DND-41 (cell line): Measurements from ENCODE around the gene KRT6C.

Experiments used
- ATAC-seq: fragments of 200-7000 bp; cut with Tn5 transposase; 3 replicates; pipeline ENCODE4 v1.9.1; 2021; ENCODE audit warnings: low read depth; ENCODE audit not compliant: insufficient read depth
- DNase-seq: peaks from one replicate; pipeline ENCODE4 v3.0.0-alpha.2; 2020
- H2AFZ ChIP-seq: 2 replicates; pipeline ENCODE4 v1.6.0; 2012; ENCODE audit warnings: low read depth, low read length
- H3K27ac ChIP-seq: 2 replicates; pipeline ENCODE4 v1.5.1; 2012; ENCODE audit warnings: low read length, inconsistent platforms
- H3K27me3 ChIP-seq: fragments of 200-600 bp; sonication (generic); 2 replicates; pipeline ENCODE4 v1.6.0; 2012; ENCODE audit warnings: low read length, mild to moderate bottlenecking, inconsistent platforms; ENCODE audit not compliant: insufficient read depth, poor library complexity
- H3K36me3 ChIP-seq: 2 replicates; pipeline ENCODE4 v1.5.1; 2012; ENCODE audit warnings: low read length, inconsistent platforms; ENCODE audit not compliant: insufficient read depth
- H3K4me1 ChIP-seq: 2 replicates; pipeline ENCODE4 v1.5.1; 2012; ENCODE audit warnings: mild to moderate bottlenecking, low read length; ENCODE audit not compliant: insufficient read depth
- H3K4me2 ChIP-seq: 2 replicates; pipeline ENCODE4 v1.6.0; 2012; ENCODE audit warnings: mild to moderate bottlenecking, moderate library complexity, low read length, inconsistent platforms; ENCODE audit not compliant: insufficient read depth
- H3K4me3 ChIP-seq, 2 experiments: fragments of 200-600 bp in 1 of 2; shearing (Covaris generic) in 1 of 2; 2 replicates each; pipeline ENCODE4 v1.5.1; 2012 to 2016; ENCODE audit warnings: inconsistent platforms in 2 of 2, low read length in 2 of 2, mild to moderate bottlenecking in 2 of 2, low read depth in 1 of 2, moderate library complexity in 1 of 2
- H3K79me2 ChIP-seq: 2 replicates; pipeline ENCODE4 v1.6.0; 2012; ENCODE audit warnings: low read length, inconsistent platforms; ENCODE audit not compliant: insufficient read depth
- H3K9ac ChIP-seq: 2 replicates; pipeline ENCODE4 v1.6.0; 2012; ENCODE audit warnings: low read depth, mild to moderate bottlenecking, inconsistent platforms, low read length, moderate library complexity
- H3K9me3 ChIP-seq: 2 replicates; pipeline ENCODE4 v1.5.1; 2012; ENCODE audit warnings: low read length, moderate library complexity, mild to moderate bottlenecking, inconsistent platforms; ENCODE audit not compliant: insufficient read depth, severe bottlenecking
- H4K20me1 ChIP-seq: 2 replicates; pipeline ENCODE4 v1.6.0; 2012; ENCODE audit warnings: low read length; ENCODE audit not compliant: insufficient read depth
- EZH2 ChIP-seq: IDR thresholded peaks from 3 replicates; pipeline ENCODE4 v1.6.1; 2012; ENCODE audit warnings: borderline replicate concordance, low read depth, mild to moderate bottlenecking, moderate library complexity, low read length, inconsistent platforms; ENCODE audit not compliant: severe bottlenecking
- TF ChIP-seq, protein P1 (sequence below): IDR thresholded peaks from 2 replicates; pipeline ENCODE4 v1.5.1; 2012; ENCODE audit warnings: borderline replicate concordance, low read length, moderate library complexity, mild to moderate bottlenecking; ENCODE audit not compliant: poor library complexity, severe bottlenecking; ENCODE audit errors: extremely low read depth

The KRT6C gene

DNA sequence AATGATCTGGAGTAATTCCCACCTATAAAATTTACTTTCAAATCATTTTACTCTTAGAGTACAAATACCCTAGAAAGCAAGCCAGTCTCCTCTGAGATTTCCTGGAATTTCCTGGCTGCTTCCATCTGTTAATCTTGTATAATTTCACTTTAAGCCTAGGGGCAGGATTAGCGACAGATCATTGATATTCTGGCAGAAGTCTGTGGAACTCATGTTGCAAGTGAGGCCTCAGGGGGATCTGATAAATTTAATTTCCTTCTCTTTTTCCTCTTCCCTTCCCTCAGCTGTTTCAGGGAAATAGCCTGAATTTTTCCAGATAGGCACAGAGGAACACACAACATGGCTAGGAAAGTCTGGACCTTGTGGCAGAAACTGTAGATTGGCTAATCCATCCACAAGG, 25.3 kb upstream of the KRT6C start:
- Histone ChIP-seq H3K27me3 (peaks cover 15% of the 10 kb centered on the region), H3K9ac (no peak overlapping the region), H3K27ac (no peak overlapping the region), H3K4me2 (no peak overlapping the region), H3K79me2 (no peaks in the 10 kb centered on the region), H3K9me3 (no peaks in the 10 kb centered on the region), H3K36me3 (no peaks in the 10 kb centered on the region), H4K20me1 (no peaks in the 10 kb centered on the region), H3K4me3 (no peak overlapping the region), H2AFZ (no peak overlapping the region), H3K4me1 (no peaks in the 10 kb centered on the region)
- DNase-seq = no peak
- no peak for ATAC-seq
- TF ChIP-seq, protein P1, sequence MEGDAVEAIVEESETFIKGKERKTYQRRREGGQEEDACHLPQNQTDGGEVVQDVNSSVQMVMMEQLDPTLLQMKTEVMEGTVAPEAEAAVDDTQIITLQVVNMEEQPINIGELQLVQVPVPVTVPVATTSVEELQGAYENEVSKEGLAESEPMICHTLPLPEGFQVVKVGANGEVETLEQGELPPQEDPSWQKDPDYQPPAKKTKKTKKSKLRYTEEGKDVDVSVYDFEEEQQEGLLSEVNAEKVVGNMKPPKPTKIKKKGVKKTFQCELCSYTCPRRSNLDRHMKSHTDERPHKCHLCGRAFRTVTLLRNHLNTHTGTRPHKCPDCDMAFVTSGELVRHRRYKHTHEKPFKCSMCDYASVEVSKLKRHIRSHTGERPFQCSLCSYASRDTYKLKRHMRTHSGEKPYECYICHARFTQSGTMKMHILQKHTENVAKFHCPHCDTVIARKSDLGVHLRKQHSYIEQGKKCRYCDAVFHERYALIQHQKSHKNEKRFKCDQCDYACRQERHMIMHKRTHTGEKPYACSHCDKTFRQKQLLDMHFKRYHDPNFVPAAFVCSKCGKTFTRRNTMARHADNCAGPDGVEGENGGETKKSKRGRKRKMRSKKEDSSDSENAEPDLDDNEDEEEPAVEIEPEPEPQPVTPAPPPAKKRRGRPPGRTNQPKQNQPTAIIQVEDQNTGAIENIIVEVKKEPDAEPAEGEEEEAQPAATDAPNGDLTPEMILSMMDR = no peak
- TF ChIP-seq EZH2 = no peak

DNA sequence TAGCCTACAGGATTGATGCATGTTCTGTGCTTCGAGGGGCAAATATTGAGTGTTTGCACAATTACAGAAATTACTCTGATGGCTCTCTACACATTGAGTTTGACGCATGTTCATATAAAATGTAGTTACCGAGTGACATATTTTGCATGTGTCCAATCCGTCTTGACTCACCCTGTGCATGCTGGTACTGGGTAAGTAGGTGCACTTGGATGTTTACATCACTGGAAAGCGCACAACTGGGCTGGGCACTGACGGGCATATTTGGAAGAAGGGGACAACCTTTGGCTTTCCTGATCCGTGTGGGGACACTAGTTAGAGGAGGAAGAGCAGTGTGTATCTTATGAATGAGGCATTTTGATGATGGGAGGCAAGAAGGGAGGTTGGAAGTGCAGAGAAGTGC, 24.4 kb upstream of the KRT6C start:
- Histone ChIP-seq H3K4me2 (no peak overlapping the region), H2AFZ (no peak overlapping the region), H3K9me3 (no peaks in the 10 kb centered on the region), H3K27ac (no peak overlapping the region), H3K36me3 (no peaks in the 10 kb centered on the region), H3K9ac (no peak overlapping the region), H3K79me2 (no peaks in the 10 kb centered on the region), H3K27me3 (peaks cover 18% of the 10 kb centered on the region), H4K20me1 (no peaks in the 10 kb centered on the region), H3K4me1 (no peaks in the 10 kb centered on the region), H3K4me3 (no peak overlapping the region)
- ATAC-seq (no peak), DNase-seq (no peak)
- TF ChIP-seq, protein P1 = no peak
- TF ChIP-seq EZH2 = no peak

DNA sequence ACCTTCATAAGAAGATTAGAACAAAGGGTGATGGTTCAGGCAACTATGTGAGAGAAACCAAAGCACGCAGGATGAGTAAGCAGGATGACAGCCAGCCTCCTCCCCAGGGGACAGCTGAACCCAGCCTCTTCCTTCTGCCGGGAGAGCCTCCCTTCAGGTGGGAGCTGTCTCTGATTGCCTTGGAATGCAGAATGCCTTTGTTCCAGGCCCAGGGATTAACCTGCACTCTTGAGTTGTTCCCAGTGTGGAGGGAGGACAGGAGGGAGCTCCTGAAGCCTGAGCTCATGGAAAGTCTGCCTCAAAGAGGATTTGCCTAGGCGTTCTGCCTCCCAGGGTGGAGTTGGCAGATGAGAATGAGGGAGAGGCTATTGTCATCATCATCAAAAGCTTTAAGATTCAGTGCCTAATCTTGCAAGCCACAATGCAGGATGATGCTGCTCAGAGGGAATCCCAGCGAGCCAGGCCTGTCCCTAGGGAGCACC, 23.0 kb upstream of the KRT6C start:
- no peak overlapping the region for H3K4me2 ChIP-seq
- no peak overlapping the region for H2AFZ ChIP-seq
- no peaks in the 10 kb centered on the region for H3K79me2 ChIP-seq
- H3K4me1 ChIP-seq = no peaks in the 10 kb centered on the region
- TF ChIP-seq EZH2 = no peak
- TF ChIP-seq, protein P1 = no peak
- H3K36me3 ChIP-seq = no peaks in the 10 kb centered on the region
- DNase-seq (no peak), ATAC-seq (no peak)
- H4K20me1 ChIP-seq = no peaks in the 10 kb centered on the region
- H3K4me3 ChIP-seq = no peak overlapping the region
- H3K27me3 ChIP-seq = peaks cover 21% of the 10 kb centered on the region
- H3K9ac ChIP-seq = no peak overlapping the region
- H3K9me3 ChIP-seq = no peaks in the 10 kb centered on the region
- no peak overlapping the region for H3K27ac ChIP-seq

DNA sequence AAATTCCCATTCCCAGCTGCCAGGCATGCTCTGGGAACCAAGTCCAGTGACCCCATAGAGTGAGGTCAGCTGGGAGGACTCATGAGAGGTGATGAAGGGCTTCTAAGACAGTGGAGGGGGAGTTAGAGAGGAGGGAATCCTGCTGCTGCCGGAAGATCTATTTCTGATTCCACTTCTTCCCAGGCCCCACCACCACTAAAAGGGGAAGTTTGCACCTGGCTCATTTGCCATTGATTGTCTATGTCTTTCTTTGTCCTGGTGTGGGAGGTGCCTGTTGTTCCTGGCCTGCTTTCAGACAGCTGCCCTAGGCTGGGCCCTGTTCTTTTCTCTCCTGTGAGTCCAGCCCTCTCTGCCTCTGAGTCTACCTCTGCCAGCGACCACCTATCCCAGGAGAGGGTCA, 22.4 kb upstream of the KRT6C start:
- Histone ChIP-seq H3K4me1 (no peaks in the 10 kb centered on the region), H3K9me3 (no peaks in the 10 kb centered on the region), H4K20me1 (no peaks in the 10 kb centered on the region), H3K27ac (no peak overlapping the region), H3K27me3 (peaks cover 23% of the 10 kb centered on the region), H3K9ac (no peak overlapping the region), H2AFZ (no peak overlapping the region), H3K4me3 (no peak overlapping the region), H3K4me2 (no peak overlapping the region), H3K79me2 (no peaks in the 10 kb centered on the region), H3K36me3 (no peaks in the 10 kb centered on the region)
- ATAC-seq (no peak), DNase-seq (no peak)
- no peak for TF ChIP-seq EZH2
- TF ChIP-seq, protein P1 = no peak
